ENCODE data around the gene GRXCR2.
"Not testable (repeated sequence)": the region's sequence is repeated elsewhere in the genome, so short reads cannot be mapped to it uniquely, and the experiment has no call there.

GRXCR2 gene

DNA sequence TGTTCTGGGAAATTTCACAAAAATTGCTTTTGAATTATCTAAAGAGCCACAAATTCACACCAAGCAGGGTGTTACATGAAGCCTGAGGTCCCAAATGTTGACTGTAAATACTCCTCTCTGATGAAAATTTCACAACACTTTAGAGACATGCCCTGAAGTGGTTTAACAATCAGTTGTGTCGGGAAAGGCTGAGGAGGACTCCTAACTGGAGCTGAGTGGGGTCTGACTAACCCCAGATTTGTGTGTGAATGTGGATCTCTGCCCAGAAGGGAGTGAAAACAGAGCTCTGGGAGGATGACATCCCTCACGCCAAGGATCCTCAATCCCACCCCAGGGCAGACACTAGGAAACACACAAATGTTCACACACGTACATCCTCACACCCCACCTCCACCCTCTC lies 31.1 kb upstream of the GRXCR2 start:
- H3K4me3 ChIP-seq, result no peak overlapping the region
- no peaks in the 10 kb centered on the region for H3K9me3 ChIP-seq
- DNase-seq, result no peak
- no peaks in the 10 kb centered on the region for H3K27me3 ChIP-seq
- no peak overlapping the region for H3K27ac ChIP-seq
- TF ChIP-seq, protein P1, sequence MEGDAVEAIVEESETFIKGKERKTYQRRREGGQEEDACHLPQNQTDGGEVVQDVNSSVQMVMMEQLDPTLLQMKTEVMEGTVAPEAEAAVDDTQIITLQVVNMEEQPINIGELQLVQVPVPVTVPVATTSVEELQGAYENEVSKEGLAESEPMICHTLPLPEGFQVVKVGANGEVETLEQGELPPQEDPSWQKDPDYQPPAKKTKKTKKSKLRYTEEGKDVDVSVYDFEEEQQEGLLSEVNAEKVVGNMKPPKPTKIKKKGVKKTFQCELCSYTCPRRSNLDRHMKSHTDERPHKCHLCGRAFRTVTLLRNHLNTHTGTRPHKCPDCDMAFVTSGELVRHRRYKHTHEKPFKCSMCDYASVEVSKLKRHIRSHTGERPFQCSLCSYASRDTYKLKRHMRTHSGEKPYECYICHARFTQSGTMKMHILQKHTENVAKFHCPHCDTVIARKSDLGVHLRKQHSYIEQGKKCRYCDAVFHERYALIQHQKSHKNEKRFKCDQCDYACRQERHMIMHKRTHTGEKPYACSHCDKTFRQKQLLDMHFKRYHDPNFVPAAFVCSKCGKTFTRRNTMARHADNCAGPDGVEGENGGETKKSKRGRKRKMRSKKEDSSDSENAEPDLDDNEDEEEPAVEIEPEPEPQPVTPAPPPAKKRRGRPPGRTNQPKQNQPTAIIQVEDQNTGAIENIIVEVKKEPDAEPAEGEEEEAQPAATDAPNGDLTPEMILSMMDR (IDR thresholded peaks at IDR 0.05), result no peak
- intact Hi-C loops (cut with DNase I; ENCODE audit: low total_unique reads), result no loop called here
- H3K36me3 ChIP-seq, result no peaks in the 10 kb centered on the region
- H3K4me1 ChIP-seq, result no peaks in the 10 kb centered on the region

DNA sequence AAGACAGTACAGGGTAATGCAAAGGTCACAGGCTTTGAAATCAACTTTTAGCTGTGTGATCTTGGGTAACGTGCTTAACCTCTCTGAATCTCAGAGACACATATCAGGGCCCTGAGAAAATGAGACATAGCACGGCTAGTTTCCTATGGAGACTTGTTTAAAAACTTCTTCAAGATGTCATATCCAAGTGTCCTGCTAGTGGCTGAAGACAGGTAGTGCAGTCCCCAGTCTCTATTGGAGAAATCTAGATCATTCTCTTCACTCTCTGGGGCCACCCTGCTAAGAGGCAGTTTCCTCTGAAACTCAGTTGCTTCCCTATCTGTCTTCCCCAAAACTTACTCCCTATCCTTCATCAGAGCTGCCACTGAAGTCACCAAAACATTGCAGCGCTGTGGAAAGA lies 30.3 kb upstream of the GRXCR2 start:
- intact Hi-C loops (cut with DNase I; ENCODE audit: low total_unique reads), result no loop called here
- H3K4me1 ChIP-seq, result no peaks in the 10 kb centered on the region
- H3K4me3 ChIP-seq, result no peak overlapping the region
- TF ChIP-seq, protein P1 (IDR thresholded peaks at IDR 0.05), result peak in 1 of 2 experiments; percentile 6
- no peaks in the 10 kb centered on the region for H3K36me3 ChIP-seq
- no peak for DNase-seq
- H3K9me3 ChIP-seq, result no peaks in the 10 kb centered on the region
- no peak overlapping the region for H3K27ac ChIP-seq
- H3K27me3 ChIP-seq, result no peaks in the 10 kb centered on the region

DNA sequence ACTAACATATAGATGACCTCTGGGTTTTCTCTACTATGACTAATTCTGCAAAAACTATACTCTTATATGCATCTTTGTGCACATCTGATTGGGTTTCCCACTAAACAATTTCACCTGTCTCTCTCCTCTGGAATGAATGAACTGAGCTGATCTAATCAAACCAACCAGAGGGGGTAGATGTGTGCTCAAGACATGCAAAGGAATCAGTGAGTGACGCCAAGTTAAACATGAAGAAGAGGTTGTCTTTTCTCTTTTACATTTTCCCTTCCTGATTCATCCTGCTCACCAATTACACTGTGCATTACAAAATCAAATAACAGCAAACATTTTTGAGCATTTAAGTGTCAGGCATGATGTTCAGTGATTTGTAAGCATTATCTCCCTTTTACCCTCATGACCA lies 29.6 kb upstream of the GRXCR2 start:
- DNase-seq, result no peak
- Histone ChIP-seq H3K36me3 (no peaks in the 10 kb centered on the region), H3K27me3 (no peaks in the 10 kb centered on the region), H3K4me1 (no peaks in the 10 kb centered on the region), H3K9me3 (no peaks in the 10 kb centered on the region), H3K27ac (no peak overlapping the region), H3K4me3 (no peak overlapping the region)
- TF ChIP-seq, protein P1 (IDR thresholded peaks at IDR 0.05), result no peak
- intact Hi-C loops (cut with DNase I; ENCODE audit: low total_unique reads), result no loop called here

DNA sequence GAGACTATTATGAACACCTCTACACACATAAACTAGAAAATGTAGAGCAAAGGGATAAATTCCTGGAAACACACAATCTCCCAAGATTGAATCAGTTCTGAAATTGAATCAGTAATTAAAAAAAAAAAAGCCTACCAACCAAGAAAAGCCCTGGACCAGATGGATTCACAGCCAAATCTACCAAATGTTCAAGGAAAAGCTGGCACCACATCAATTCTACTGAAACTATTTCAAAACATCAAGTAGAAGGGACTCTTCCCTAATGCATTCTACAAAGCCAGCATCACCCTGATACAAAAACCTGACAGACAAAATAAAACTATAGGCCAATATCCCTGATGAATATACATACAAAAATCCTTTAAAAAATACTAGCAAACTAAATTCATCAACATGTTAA lies 25.4 kb upstream of the GRXCR2 start:
- Histone ChIP-seq H3K27ac (no peak overlapping the region), H3K9me3 (no peaks in the 10 kb centered on the region), H3K27me3 (no peaks in the 10 kb centered on the region), H3K36me3 (no peaks in the 10 kb centered on the region), H3K4me3 (no peak overlapping the region), H3K4me1 (no peaks in the 10 kb centered on the region)
- intact Hi-C loops (cut with DNase I; ENCODE audit: low total_unique reads), result no loop called here
- TF ChIP-seq, protein P1 (IDR thresholded peaks at IDR 0.05), result no peak
- DNase-seq, result no peak

DNA sequence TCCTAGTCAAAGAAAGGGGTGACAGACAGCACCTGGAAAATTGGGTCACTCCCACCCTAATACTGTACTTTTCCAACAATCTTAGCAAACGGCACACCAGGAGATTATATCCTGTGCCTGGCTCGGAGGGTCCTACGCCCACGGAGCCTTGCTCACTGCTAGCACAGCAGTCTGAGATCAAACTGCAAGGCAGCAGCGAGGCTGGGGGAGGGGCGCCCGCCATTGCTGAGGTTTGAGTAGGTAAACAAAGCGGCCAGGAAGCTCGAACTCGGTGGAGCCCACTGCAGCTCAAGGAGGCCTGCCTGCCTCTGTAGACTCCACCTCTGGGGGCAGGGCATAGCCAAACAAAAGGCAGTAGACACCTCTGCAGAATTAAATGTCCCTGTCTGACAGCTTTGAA lies 18.6 kb upstream of the GRXCR2 start:
- intact Hi-C loops (cut with DNase I; ENCODE audit: low total_unique reads); H3K27ac ChIP-seq: not testable (repeated sequence)

DNA sequence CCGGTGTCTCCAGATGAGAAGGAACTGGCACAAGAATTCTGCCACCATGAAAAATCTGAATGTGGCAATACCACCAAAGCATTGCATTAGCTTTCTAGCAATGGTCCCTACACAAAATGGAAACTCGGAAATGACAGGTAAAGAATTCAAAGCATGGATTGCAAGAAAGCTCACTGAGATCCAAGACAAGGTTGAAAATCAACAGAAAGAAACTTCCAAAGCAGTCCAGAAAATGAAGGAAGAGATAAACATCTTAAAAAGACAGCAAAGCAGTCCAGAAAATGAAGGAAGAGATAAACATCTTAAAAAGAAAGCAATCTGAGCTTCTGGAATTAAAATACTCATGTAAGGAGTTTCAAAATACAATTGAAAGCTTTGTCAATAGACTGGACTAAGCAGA lies 16.8 kb upstream of the GRXCR2 start:
- no peaks in the 10 kb centered on the region for H3K36me3 ChIP-seq
- no peak overlapping the region for H3K27ac ChIP-seq
- no peak overlapping the region for H3K4me3 ChIP-seq
- TF ChIP-seq, protein P1 (IDR thresholded peaks at IDR 0.05), result no peak
- H3K27me3 ChIP-seq, result no peaks in the 10 kb centered on the region
- no peaks in the 10 kb centered on the region for H3K4me1 ChIP-seq
- intact Hi-C loops (cut with DNase I; ENCODE audit: low total_unique reads), result no loop called here
- no peak for DNase-seq
- H3K9me3 ChIP-seq, result peaks cover 0 to 8% (median 4%) of the 10 kb centered on the region in 3 donors

More for the DNA sequence above, 18.6 kb upstream of the GRXCR2 start:
- not testable (repeated sequence) for H3K27me3 ChIP-seq, DNase-seq, H3K9me3 ChIP-seq, H3K4me3 ChIP-seq, H3K4me1 ChIP-seq, H3K36me3 ChIP-seq

Data from tibial artery (tissue), 4 donors.